Neural progenitor cell (in vitro differentiated cells): Measurements from ENCODE around the gene RHBDF1. TPM values are rescaled to one million over a fixed set of nuclear protein-coding genes. Genes with fewer than 3 reads are reported as not detected.

Source experiments
- DNase-seq: peaks from one replicate; pipeline ENCODE4 v3.0.0-alpha.2; 2016; ENCODE audit warnings: low spot score
- H2AFZ ChIP-seq: fragments of 200-600 bp; sonication (generic); replicated peaks from 2 replicates; pipeline ENCODE4 v1.6.1; 2016; ENCODE audit warnings: antibody characterized with exemption
- H3F3A ChIP-seq: fragments of 200-600 bp; sonication (generic); 2 replicates; pipeline ENCODE4 v1.6.1; 2016; ENCODE audit warnings: antibody characterized with exemption, low read depth
- H3K27ac ChIP-seq: fragments of 200-600 bp; sonication (generic); 2 replicates; pipeline ENCODE4 v1.5.1; 2016; ENCODE audit warnings: mild to moderate bottlenecking
- H3K27me3 ChIP-seq: fragments of 200-600 bp; sonication (generic); 2 replicates; pipeline ENCODE4 v1.6.1; 2016; ENCODE audit warnings: mild to moderate bottlenecking, moderate library complexity
- H3K36me3 ChIP-seq: fragments of 200-600 bp; sonication (generic); 2 replicates; pipeline ENCODE4 v1.5.1; 2016
- H3K4me1 ChIP-seq: fragments of 200-600 bp; sonication (generic); 2 replicates; pipeline ENCODE4 v1.6.1; 2016; ENCODE audit warnings: mixed run types
- H3K4me2 ChIP-seq: fragments of 200-600 bp; sonication (generic); 2 replicates; pipeline ENCODE4 v1.6.1; 2016
- H3K4me3 ChIP-seq: fragments of 200-600 bp; sonication (generic); 2 replicates; pipeline ENCODE4 v1.5.1; 2016
- H3K79me2 ChIP-seq: fragments of 200-600 bp; sonication (generic); 2 replicates; pipeline ENCODE4 v1.6.1; 2016; ENCODE audit warnings: low read depth
- H3K9ac ChIP-seq: fragments of 200-600 bp; sonication (generic); 2 replicates; pipeline ENCODE4 v1.6.1; 2016
- H3K9me3 ChIP-seq: fragments of 200-600 bp; sonication (generic); 2 replicates; pipeline ENCODE4 v1.5.1; 2016; ENCODE audit warnings: low read depth
- H4K20me1 ChIP-seq: fragments of 200-600 bp; sonication (generic); 2 replicates; pipeline ENCODE4 v1.6.1; 2016; ENCODE audit warnings: low read depth
- H3K27ac Mint-ChIP-seq: 3 replicates; pipeline ENCODE4 v1.8.0; 2021; ENCODE audit warnings: mixed read lengths
- H3K27me3 Mint-ChIP-seq: 2 replicates; pipeline ENCODE4 v1.8.0; 2022; ENCODE audit warnings: low read depth, mild to moderate bottlenecking, inconsistent platforms, moderate library complexity, mixed read lengths; ENCODE audit not compliant: insufficient read depth
- H3K36me3 Mint-ChIP-seq: 3 replicates; pipeline ENCODE4 v1.8.0; 2021; ENCODE audit warnings: mixed read lengths
- H3K4me1 Mint-ChIP-seq: 3 replicates; pipeline ENCODE4 v1.8.0; 2021; ENCODE audit warnings: mixed read lengths
- H3K4me3 Mint-ChIP-seq: 3 replicates; pipeline ENCODE4 v1.8.0; 2021; ENCODE audit warnings: mild to moderate bottlenecking, moderate library complexity, mixed read lengths
- H3K9me3 Mint-ChIP-seq: 3 replicates; pipeline ENCODE4 v1.8.0; 2020; ENCODE audit warnings: mixed read lengths
- EZH2 ChIP-seq: fragments of 200-600 bp; sonication (generic); IDR thresholded peaks from 2 replicates; pipeline ENCODE4 v1.6.1; 2017; ENCODE audit warnings: antibody characterized with exemption, mild to moderate bottlenecking, moderate library complexity
- EZH2phosphoT487 ChIP-seq: fragments of 200-600 bp; sonication (generic); IDR thresholded peaks from 2 replicates; pipeline ENCODE4 v1.6.1; 2017; ENCODE audit warnings: antibody characterized with exemption
- total RNA-seq: library from RNA; depleted of rRNA; stranded (reverse); fragments of >200 nt; gene quantifications from 2 replicates; pipeline ENCODE4 v1.2.3, GENCODE V29; 2015; ENCODE audit warnings: low replicate concordance
- TF ChIP-seq, protein P1 (sequence below): fragments of 200-600 bp; sonication (generic); IDR thresholded peaks from 2 replicates; pipeline ENCODE4 v1.5.1; 2017; ENCODE audit warnings: antibody characterized with exemption, mild to moderate bottlenecking

The RHBDF1 gene
- total RNA-seq, 1 donor from 2014 or later: 11.0 TPM

- no peak for DNase-seq
- Histone ChIP-seq H4K20me1 (peaks cover 17% of the 10 kb centered on the region), H3K9ac (no peak overlapping the region), H3K9me3 (no peaks in the 10 kb centered on the region), H3K27me3 (no peaks in the 10 kb centered on the region), H3K79me2 (no peaks in the 10 kb centered on the region), H3K36me3 (no peaks in the 10 kb centered on the region), H3F3A (peaks cover 5% of the 10 kb centered on the region), H3K4me2 (no peak overlapping the region), H3K4me3 (no peak overlapping the region), H3K4me1 (no peaks in the 10 kb centered on the region), H2AFZ (no peak overlapping the region), H3K27ac (no peak overlapping the region)
- no peaks in the 10 kb centered on the region for H3K27me3 Mint-ChIP-seq
- peaks cover 4% of the 10 kb centered on the region for H3K4me1 Mint-ChIP-seq
- H3K36me3 Mint-ChIP-seq: peaks cover 4% of the 10 kb centered on the region
- no peaks in the 10 kb centered on the region for H3K9me3 Mint-ChIP-seq
- no peak overlapping the region for H3K4me3 Mint-ChIP-seq
- no peak overlapping the region for H3K27ac Mint-ChIP-seq
- TF ChIP-seq EZH2phosphoT487: no peak
- TF ChIP-seq, protein P1, sequence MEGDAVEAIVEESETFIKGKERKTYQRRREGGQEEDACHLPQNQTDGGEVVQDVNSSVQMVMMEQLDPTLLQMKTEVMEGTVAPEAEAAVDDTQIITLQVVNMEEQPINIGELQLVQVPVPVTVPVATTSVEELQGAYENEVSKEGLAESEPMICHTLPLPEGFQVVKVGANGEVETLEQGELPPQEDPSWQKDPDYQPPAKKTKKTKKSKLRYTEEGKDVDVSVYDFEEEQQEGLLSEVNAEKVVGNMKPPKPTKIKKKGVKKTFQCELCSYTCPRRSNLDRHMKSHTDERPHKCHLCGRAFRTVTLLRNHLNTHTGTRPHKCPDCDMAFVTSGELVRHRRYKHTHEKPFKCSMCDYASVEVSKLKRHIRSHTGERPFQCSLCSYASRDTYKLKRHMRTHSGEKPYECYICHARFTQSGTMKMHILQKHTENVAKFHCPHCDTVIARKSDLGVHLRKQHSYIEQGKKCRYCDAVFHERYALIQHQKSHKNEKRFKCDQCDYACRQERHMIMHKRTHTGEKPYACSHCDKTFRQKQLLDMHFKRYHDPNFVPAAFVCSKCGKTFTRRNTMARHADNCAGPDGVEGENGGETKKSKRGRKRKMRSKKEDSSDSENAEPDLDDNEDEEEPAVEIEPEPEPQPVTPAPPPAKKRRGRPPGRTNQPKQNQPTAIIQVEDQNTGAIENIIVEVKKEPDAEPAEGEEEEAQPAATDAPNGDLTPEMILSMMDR: no peak
- no peak for TF ChIP-seq EZH2
Observed at GRCh38 chr16:105521-105920, 33.1 kb upstream of the RHBDF1 start.

GRCh38 chr16:104928-105327 lies 32.5 kb upstream of the RHBDF1 start:
- no peaks in the 10 kb centered on the region for H3K27me3 ChIP-seq
- Mint-ChIP-seq H3K27ac (no peak overlapping the region), H3K36me3 (peaks cover 6% of the 10 kb centered on the region), H3K27me3 (no peaks in the 10 kb centered on the region), H3K4me1 (peaks cover 4% of the 10 kb centered on the region), H3K9me3 (no peaks in the 10 kb centered on the region), H3K4me3 (no peak overlapping the region)
- H4K20me1 ChIP-seq: peaks cover 17% of the 10 kb centered on the region
- H3K4me1 ChIP-seq: no peaks in the 10 kb centered on the region
- peaks cover 5% of the 10 kb centered on the region for H3F3A ChIP-seq
- TF ChIP-seq EZH2phosphoT487 (no peak), EZH2 (no peak)
- TF ChIP-seq, protein P1: no peak
- DNase-seq: no peak
- H3K4me3 ChIP-seq: no peak overlapping the region
- H3K9me3 ChIP-seq: no peaks in the 10 kb centered on the region
- H3K4me2 ChIP-seq: no peak overlapping the region
- H3K27ac ChIP-seq: no peak overlapping the region
- no peaks in the 10 kb centered on the region for H3K36me3 ChIP-seq
- no peak overlapping the region for H3K9ac ChIP-seq
- no peak overlapping the region for H2AFZ ChIP-seq
- H3K79me2 ChIP-seq: no peaks in the 10 kb centered on the region

GRCh38 chr16:104355-104754 lies 31.9 kb upstream of the RHBDF1 start:
- Mint-ChIP-seq H3K4me3 (no peak overlapping the region), H3K27me3 (no peaks in the 10 kb centered on the region), H3K4me1 (peaks cover 4% of the 10 kb centered on the region), H3K27ac (no peak overlapping the region), H3K9me3 (no peaks in the 10 kb centered on the region), H3K36me3 (peaks cover 2% of the 10 kb centered on the region)
- no peak for TF ChIP-seq EZH2phosphoT487
- H3K36me3 ChIP-seq: no peaks in the 10 kb centered on the region
- H3K9ac ChIP-seq: no peak overlapping the region
- no peak overlapping the region for H3K27ac ChIP-seq
- H3K4me2 ChIP-seq: no peak overlapping the region
- H3K4me3 ChIP-seq: no peak overlapping the region
- H2AFZ ChIP-seq: no peak overlapping the region
- peaks cover 17% of the 10 kb centered on the region for H4K20me1 ChIP-seq
- no peaks in the 10 kb centered on the region for H3K79me2 ChIP-seq
- no peaks in the 10 kb centered on the region for H3K4me1 ChIP-seq
- no peak for DNase-seq
- no peaks in the 10 kb centered on the region for H3K9me3 ChIP-seq
- H3K27me3 ChIP-seq: no peaks in the 10 kb centered on the region
- peaks cover 5% of the 10 kb centered on the region for H3F3A ChIP-seq

DNA sequence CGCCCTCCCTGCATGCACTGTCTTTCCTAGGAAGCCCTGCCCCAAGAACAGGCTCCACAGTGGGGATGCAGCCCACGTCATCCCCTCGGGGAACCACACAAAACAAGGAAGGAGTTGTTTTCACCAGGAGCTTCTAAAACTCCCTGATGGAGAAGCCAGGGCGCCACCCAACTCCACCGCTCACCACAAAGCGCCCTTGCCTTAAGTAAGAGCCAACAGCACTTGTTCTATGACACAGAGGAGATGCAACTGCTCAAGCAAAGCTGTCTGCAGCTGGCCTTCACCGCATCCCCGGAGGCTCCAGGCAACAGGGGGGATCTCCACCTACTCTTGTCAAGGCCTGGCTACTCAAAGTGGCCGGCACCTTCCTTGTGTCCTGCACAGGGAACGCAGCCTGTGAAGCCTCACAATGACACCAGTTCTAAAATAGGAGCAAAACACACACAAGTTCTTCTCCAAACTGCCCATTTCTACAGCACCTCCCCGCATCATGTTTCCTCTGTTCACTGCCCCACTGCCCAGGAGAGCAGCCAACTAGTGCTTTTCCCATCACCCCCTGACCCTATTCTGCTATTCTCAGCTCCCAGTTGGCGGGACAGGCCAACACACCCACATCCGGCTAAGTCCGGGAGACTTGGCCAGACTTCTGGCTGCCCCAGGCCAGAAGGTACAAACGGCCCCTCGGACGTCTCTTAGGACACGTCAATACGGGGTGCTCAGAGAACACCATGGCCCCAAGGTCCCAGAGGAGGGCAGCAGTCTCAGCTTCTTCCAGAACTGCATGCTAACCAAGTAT lies 29.8 kb upstream of the RHBDF1 start:
- no peak overlapping the region for H3K4me3 Mint-ChIP-seq
- Histone ChIP-seq H3K4me2 (no peak overlapping the region), H3K36me3 (no peaks in the 10 kb centered on the region), H3K4me3 (no peak overlapping the region), H3K79me2 (no peaks in the 10 kb centered on the region), H3K9me3 (no peaks in the 10 kb centered on the region), H3K9ac (no peak overlapping the region), H3F3A (no peaks in the 10 kb centered on the region), H2AFZ (no peak overlapping the region), H3K4me1 (no peaks in the 10 kb centered on the region), H4K20me1 (peaks cover 17% of the 10 kb centered on the region), H3K27me3 (no peaks in the 10 kb centered on the region), H3K27ac (no peak overlapping the region)
- peak overlapping the region; percentile 58 for H3K27ac Mint-ChIP-seq
- peaks cover 2% of the 10 kb centered on the region for H3K36me3 Mint-ChIP-seq
- no peak for DNase-seq
- H3K9me3 Mint-ChIP-seq: no peaks in the 10 kb centered on the region
- H3K4me1 Mint-ChIP-seq: peaks cover 4% of the 10 kb centered on the region
- H3K27me3 Mint-ChIP-seq: no peaks in the 10 kb centered on the region
- TF ChIP-seq, protein P1: no peak
- TF ChIP-seq EZH2phosphoT487: no peak
- TF ChIP-seq EZH2: no peak
